DMS53 treated with DMSO at 0.1 percent for 48 hours (cell line): ENCODE measurements around the gene SH3TC1.

ENCODE experiments used
- DNase-seq: peaks from one replicate; lab custom pipeline; 2025; ENCODE audit not compliant: unreplicated experiment; lab: John Stamatoyannopoulos, UW

The SH3TC1 gene

GRCh38 chr4:8274066-8274652 is 75.1 kb downstream of the SH3TC1 start:
- DNase-seq = no peak

- DNase-seq = no peak
Measured at GRCh38 chr4:8274765-8275547, 75.9 kb downstream of the SH3TC1 start.

- no peak for DNase-seq
Measured at GRCh38 chr4:8275548-8275910, 76.4 kb downstream of the SH3TC1 start.

- no peak for DNase-seq
Measured at GRCh38 chr4:8276358-8277240, 77.5 kb downstream of the SH3TC1 start.

GRCh38 chr4:8277356-8278008 is 78.4 kb downstream of the SH3TC1 start:
- DNase-seq = no peak

- DNase-seq = no peak
Measured at GRCh38 chr4:8278009-8278395, 78.9 kb downstream of the SH3TC1 start.

- no peak for DNase-seq
Measured at GRCh38 chr4:8278421-8279287, 79.6 kb downstream of the SH3TC1 start.

GRCh38 chr4:8279321-8280157 is 80.4 kb downstream of the SH3TC1 start:
- no peak for DNase-seq

- no peak for DNase-seq
Measured at GRCh38 chr4:8280158-8280875, 81.2 kb downstream of the SH3TC1 start.

- no peak for DNase-seq
Measured at GRCh38 chr4:8280876-8281440, 81.9 kb downstream of the SH3TC1 start.

GRCh38 chr4:8281519-8282133 is 82.5 kb downstream of the SH3TC1 start:
- no peak for DNase-seq

GRCh38 chr4:8282134-8282641 is 83.1 kb downstream of the SH3TC1 start:
- no peak for DNase-seq

- DNase-seq = no peak
Measured at GRCh38 chr4:8282742-8283141, 83.7 kb downstream of the SH3TC1 start.

GRCh38 chr4:8283161-8283560 is 84.1 kb downstream of the SH3TC1 start:
- no peak for DNase-seq

GRCh38 chr4:8283631-8284121 is 84.6 kb downstream of the SH3TC1 start:
- no peak for DNase-seq

GRCh38 chr4:8284391-8284790 is 85.3 kb downstream of the SH3TC1 start:
- DNase-seq = no peak

GRCh38 chr4:8285143-8285975 is 86.3 kb downstream of the SH3TC1 start:
- no peak for DNase-seq
